Liver (tissue), 3 donors: Measurements from ENCODE around the gene ADAMTS15.

Experiments
- GABPA ChIP-seq, 2 donors: IDR thresholded peaks in 1 of 2; conservative IDR thresholded peaks in 1 of 2; 2 replicates each; pipeline ENCODE4 v1.6.1; 2016; ENCODE audit warnings: antibody characterized with exemption in 2 of 2, mild to moderate bottlenecking in 1 of 2, moderate library complexity in 1 of 2
- HNF4A ChIP-seq, 2 donors: conservative IDR thresholded peaks; 2 replicates each; pipeline ENCODE4 v1.6.1; 2016; ENCODE audit warnings: antibody characterized with exemption in 2 of 2, mild to moderate bottlenecking in 2 of 2
- JUND ChIP-seq, 2 donors: IDR thresholded peaks; 2 replicates each; pipeline ENCODE4 v1.6.1; 2016; ENCODE audit warnings: antibody characterized with exemption in 2 of 2
- MAX ChIP-seq: IDR thresholded peaks from 2 replicates; pipeline ENCODE4 v1.6.1; 2016; ENCODE audit warnings: antibody characterized with exemption
- RAD21 ChIP-seq, 2 donors: IDR thresholded peaks; 2 replicates each; pipeline ENCODE4 v1.6.1; 2016; ENCODE audit warnings: antibody characterized with exemption in 2 of 2, mild to moderate bottlenecking in 2 of 2
- REST ChIP-seq: IDR thresholded peaks from 2 replicates; pipeline ENCODE4 v1.6.1; 2016; ENCODE audit warnings: antibody characterized with exemption, mild to moderate bottlenecking
- TAF1 ChIP-seq: conservative IDR thresholded peaks from 2 replicates; pipeline ENCODE4 v1.6.1; 2016; ENCODE audit warnings: antibody characterized with exemption, mild to moderate bottlenecking
- ZBTB33 ChIP-seq: IDR thresholded peaks from 2 replicates; pipeline ENCODE4 v1.6.1; 2016; ENCODE audit warnings: antibody characterized with exemption
- TF ChIP-seq, protein P1 (sequence below): fragments of 150-350 bp; IDR thresholded peaks from 2 replicates; pipeline ENCODE4 v1.5.1; 2017; ENCODE audit warnings: improper control_type of control experiment, low read depth, low read length; ENCODE audit not compliant: missing input control
- donor health status: healthy.
- donor health status: healthy.

DNA sequence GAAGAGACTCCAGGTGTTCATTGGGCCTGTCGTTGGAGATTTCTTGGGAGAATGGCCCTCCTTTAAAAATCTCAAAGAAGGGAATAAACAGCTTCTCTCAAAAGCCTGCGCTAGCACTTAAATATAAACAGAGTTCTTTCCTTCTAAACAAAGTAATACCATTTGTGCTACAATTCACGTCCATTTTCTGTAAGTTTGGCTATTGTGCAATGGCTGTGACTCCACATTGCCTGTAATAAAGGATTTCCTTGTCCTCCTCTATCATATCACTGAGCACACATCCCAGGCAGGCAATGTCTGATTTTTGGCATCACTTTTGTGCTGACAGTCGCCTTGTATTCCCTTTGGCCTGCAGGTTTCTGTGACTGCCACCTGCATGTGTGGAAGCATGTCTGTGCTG, 15.1 kb upstream of the ADAMTS15 start:
- TF ChIP-seq HNF4A (conservative IDR thresholded peaks at IDR 0.05) (no peak), REST (no peak), TAF1 (no peak), GABPA (IDR thresholded peaks at IDR 0.05 in 1 of 2, conservative IDR thresholded peaks at IDR 0.05 in 1 of 2) (no peak), ZBTB33 (no peak), JUND (IDR thresholded peaks at IDR 0.05) (no peak), MAX (no peak), RAD21 (IDR thresholded peaks at IDR 0.05) (no peak)
- TF ChIP-seq, protein P1, sequence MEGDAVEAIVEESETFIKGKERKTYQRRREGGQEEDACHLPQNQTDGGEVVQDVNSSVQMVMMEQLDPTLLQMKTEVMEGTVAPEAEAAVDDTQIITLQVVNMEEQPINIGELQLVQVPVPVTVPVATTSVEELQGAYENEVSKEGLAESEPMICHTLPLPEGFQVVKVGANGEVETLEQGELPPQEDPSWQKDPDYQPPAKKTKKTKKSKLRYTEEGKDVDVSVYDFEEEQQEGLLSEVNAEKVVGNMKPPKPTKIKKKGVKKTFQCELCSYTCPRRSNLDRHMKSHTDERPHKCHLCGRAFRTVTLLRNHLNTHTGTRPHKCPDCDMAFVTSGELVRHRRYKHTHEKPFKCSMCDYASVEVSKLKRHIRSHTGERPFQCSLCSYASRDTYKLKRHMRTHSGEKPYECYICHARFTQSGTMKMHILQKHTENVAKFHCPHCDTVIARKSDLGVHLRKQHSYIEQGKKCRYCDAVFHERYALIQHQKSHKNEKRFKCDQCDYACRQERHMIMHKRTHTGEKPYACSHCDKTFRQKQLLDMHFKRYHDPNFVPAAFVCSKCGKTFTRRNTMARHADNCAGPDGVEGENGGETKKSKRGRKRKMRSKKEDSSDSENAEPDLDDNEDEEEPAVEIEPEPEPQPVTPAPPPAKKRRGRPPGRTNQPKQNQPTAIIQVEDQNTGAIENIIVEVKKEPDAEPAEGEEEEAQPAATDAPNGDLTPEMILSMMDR: no peak
